SK-N-SH treated with all-trans-retinoic acid at 6 μM for 48 hours (cell line): ENCODE data around the gene MKNK2.

Source experiments
- ARNTL ChIP-seq: fragments of 450-650 bp; formaldehyde crosslinking; IDR thresholded peaks from 2 replicates; pipeline ENCODE4 v1.5.0; 2020; ENCODE audit warnings: low read depth, mild to moderate bottlenecking, moderate library complexity, borderline replicate concordance
- GLIS3 ChIP-seq: fragments of 250-450 bp; sonication (Bioruptor Pico); IDR thresholded peaks from 2 replicates; pipeline ENCODE4 v1.5.0; 2020; ENCODE audit warnings: mild to moderate bottlenecking, moderate library complexity
- ZC3H10 ChIP-seq: fragments of 250-450 bp; sonication (Bioruptor Pico); IDR thresholded peaks from 2 replicates; pipeline ENCODE4 v1.5.1; 2021; ENCODE audit warnings: mild to moderate bottlenecking, moderate library complexity
- TF ChIP-seq, protein P1 (sequence below): fragments of 250-450 bp; sonication (Bioruptor Pico); IDR thresholded peaks from 2 replicates; pipeline ENCODE4 v1.5.0; 2020; ENCODE audit warnings: mild to moderate bottlenecking, moderate library complexity

DNA sequence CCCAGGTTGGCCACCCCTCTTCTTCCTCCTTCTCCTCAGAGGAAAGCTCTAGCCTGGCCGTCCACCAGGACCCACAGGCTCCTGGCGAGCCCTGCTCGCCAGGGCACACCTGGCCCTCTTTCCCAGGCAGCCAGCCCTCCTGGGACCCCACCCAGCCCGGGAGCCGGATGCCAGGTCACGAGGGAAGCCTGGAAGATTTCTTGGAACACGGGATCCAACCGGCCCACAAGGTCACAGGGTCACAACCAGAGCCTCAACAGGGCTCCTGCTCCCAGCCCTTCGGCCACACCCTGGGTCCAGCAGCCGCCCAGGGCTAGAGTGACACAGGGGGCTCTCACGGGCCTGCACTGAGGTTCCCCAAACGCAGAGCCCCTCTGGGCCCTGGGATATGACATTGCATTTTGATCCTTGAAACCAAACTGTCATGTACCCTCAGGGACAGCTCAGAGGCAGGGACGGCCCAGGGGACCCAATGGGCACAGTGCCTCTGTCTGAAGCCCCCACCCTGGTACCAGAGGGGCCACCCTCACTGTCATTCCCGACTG lies 5.5 kb downstream of the MKNK2 start:
- no peak for TF ChIP-seq ARNTL (CRISPR knock-in tag)
- TF ChIP-seq ZC3H10 (CRISPR knock-in tag): no peak
- TF ChIP-seq GLIS3: no peak
- TF ChIP-seq, protein P1, sequence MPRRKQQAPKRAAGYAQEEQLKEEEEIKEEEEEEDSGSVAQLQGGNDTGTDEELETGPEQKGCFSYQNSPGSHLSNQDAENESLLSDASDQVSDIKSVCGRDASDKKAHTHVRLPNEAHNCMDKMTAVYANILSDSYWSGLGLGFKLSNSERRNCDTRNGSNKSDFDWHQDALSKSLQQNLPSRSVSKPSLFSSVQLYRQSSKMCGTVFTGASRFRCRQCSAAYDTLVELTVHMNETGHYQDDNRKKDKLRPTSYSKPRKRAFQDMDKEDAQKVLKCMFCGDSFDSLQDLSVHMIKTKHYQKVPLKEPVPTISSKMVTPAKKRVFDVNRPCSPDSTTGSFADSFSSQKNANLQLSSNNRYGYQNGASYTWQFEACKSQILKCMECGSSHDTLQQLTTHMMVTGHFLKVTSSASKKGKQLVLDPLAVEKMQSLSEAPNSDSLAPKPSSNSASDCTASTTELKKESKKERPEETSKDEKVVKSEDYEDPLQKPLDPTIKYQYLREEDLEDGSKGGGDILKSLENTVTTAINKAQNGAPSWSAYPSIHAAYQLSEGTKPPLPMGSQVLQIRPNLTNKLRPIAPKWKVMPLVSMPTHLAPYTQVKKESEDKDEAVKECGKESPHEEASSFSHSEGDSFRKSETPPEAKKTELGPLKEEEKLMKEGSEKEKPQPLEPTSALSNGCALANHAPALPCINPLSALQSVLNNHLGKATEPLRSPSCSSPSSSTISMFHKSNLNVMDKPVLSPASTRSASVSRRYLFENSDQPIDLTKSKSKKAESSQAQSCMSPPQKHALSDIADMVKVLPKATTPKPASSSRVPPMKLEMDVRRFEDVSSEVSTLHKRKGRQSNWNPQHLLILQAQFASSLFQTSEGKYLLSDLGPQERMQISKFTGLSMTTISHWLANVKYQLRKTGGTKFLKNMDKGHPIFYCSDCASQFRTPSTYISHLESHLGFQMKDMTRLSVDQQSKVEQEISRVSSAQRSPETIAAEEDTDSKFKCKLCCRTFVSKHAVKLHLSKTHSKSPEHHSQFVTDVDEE (CRISPR knock-in tag): no peak
